GM21381 (cell line): Measurements from ENCODE around the gene MDM1.
A peak's percentile ranks its signal among the peaks of the same experiment; 100 is the strongest.

ENCODE experiments used
- ATAC-seq: cut with Tn5 transposase; IDR thresholded peaks from one replicate; pipeline ENCODE4 v1.9.1; 2021; ENCODE audit warnings: mild to moderate bottlenecking, moderate library complexity; ENCODE audit not compliant: unreplicated experiment

The MDM1 gene

DNA sequence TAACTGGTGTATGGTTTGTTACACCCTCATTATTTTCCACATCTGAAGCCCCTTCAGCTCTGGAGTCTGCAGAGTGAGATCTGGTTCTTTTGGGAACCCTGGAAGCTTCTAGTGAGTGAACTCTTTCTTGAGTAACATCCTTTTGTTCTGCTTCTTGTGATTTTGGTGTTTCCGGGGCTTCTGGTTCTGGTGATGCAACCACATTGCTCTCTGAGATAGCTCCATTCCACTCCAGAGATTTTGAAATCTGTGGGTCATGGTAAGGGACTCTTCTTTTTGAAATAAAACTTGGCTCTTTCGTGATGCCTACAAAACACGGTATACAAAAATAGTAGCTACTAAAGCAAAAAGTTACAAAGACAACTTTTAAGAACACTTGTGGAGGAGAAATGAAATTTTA is 5.4 kb downstream of the MDM1 start:
- no peak for ATAC-seq

DNA sequence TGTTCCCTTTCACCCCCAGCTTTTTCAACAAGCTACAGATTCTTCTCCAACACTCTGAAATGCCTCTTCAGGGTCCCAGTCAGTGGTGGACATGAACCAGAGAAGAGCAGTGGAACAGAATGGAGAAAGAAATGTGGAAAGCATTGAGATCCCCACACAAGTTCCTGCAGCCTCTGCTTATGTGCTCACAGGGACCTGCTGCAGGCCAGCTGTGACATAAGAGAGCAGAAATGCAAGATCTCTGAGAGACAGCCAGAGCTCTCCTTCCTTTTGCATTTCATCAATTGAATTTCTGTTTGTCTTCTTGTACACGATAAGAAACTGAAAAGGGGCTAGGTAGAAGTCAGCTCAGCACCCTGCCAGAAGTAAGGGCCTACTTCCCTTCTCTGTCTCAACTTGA is 6.2 kb downstream of the MDM1 start:
- ATAC-seq: no peak

DNA sequence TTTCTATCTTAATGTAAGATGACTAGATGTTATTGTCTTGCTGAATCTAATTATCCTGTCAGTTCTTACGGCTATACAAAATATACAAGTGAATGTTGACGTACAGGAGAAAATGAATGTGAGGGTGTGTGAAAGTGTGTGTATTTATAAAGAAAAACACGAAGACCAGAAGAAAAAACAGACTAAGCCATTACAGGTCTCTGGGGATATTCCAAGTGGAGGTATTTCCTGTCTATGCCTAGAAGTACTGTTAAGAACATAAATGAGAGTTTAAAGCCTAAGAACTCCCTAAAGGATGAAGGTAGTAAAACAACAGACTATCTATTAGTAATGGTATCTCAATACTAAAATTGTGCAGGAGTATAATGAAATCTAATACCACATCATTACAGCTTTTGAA is 7.6 kb downstream of the MDM1 start:
- ATAC-seq: no peak

DNA sequence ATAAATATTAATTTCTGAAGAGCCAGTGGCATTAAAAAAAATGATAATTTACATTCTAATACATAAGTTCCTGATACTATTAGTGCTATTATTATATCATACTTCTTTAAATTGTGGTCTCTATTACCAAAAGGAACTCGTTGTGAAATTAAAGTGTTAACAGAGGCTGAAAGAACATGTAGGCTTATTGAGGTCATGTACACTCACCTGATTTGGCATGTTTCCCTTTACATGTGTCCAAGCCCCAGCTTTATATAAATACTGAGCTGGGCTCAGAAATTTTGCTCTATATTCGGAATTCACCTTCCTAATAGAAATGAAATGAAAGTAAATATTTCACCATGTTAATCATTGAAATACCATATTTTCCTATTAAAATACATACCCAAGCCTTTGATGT is 11.0 kb downstream of the MDM1 start:
- ATAC-seq: no peak

GRCh38 chr12:68319988-68320623 is 12.1 kb downstream of the MDM1 start:
- no peak for ATAC-seq

DNA sequence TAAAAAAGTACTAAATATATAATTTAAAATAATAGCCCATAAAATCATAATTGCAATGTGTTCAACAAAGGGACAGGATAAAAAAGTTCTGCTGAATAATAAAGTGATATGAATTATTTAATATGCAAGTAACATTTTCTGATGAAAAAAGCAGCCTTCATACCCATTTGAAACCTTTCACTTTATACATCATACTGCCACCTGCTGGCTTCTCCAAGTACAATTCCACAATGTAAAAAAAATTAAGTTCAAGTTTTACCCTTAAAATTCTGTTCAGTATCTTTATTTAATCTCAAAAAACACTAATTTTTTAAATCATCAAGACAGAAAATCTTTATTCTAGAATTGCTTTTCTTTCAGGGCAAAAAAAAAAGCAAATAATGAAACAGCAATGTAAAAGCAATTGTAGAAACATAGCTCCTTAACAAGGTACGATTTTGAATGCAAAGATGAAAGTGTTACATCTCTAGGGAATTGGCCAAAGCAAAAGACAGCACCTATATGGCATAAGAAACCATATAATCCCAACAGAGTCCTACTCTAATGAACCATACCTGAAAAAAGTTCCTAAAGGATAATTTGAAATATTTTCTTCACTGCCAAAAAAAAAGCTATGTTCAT is 15.0 kb downstream of the MDM1 start:
- no peak for ATAC-seq

GRCh38 chr12:68310370-68310769 is 21.8 kb downstream of the MDM1 start:
- no peak for ATAC-seq

- no peak for ATAC-seq
Measured at GRCh38 chr12:68306564-68306963, 25.6 kb downstream of the MDM1 start.

DNA sequence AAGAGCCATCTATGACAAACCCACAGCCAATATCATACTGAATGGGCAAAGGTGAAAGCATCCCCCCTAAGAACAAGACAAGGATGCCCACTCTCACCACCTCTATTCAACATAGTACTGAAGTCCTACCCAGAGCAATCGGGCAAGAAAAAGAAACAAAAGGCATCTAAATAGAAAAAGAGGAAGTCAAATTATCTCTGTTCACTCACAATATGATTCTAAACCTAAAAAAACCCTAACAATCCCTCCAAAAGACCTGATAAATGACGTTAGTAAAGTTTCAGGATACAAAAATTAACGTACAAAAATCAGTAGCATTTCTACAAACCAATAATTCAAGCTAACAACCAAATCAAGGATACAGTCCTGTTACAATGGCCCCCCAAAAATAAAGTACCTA is 26.9 kb downstream of the MDM1 start:
- no peak for ATAC-seq

- no peak for ATAC-seq
Measured at GRCh38 chr12:68304626-68305025, 27.5 kb downstream of the MDM1 start.

DNA sequence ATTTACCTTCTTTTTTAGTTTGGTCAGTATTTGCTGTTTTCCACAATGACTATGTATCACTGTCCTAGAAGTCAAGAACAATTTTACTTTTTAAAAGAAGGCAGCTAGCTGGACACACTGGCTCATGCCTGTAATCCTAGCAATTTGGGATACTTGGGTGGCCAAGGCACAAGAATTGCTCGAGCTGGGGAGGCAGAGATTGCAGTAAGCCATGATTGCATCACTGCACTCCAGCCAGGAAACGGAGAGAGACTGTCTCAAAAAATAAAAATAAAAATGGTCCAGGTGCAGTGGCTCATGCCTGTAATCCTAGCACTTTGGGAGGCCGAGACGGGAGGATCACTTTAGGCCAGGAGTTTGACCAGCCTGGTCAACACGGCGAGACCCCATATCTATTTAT is 28.3 kb downstream of the MDM1 start:
- no peak for ATAC-seq

DNA sequence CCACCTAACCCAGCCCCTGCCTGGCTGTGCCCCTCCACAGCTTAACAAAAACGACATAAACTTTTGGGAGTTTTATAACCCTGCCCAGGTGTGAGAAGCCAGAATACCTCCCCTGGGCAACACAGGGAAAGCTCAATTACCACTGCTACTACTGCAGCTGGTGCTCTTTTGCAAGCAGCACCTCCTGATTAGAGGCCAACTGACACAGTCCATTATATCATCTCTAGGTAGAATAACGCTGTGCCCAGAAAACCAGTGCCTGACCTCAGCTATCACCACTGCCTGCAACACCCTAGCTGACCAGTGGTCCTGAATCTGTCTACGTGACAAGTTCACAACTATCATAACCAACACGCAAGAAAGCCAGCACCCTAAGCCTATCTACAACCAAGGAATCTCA is 34.2 kb downstream of the MDM1 start:
- no peak for ATAC-seq

GRCh38 chr12:68294251-68294650 is 37.9 kb downstream of the MDM1 start:
- no peak for ATAC-seq

DNA sequence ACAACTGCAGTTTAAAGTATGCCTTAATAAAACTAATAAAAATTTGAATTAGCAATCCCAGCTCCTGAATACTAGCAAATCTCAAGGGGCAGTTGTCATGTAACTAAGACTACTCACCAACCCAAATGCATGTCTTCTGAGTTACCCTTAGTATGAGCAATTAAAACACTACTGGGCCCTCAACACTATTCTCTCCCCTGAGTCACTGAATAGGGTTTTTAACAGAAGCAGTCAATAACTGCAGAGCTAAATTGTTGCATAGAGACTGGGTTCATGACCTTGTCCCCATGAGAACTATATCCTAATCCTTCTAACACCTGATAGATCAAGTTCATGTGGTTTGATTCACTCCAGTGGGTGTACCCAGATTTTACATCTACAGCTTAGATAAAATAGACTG is 38.8 kb downstream of the MDM1 start:
- ATAC-seq: no peak

DNA sequence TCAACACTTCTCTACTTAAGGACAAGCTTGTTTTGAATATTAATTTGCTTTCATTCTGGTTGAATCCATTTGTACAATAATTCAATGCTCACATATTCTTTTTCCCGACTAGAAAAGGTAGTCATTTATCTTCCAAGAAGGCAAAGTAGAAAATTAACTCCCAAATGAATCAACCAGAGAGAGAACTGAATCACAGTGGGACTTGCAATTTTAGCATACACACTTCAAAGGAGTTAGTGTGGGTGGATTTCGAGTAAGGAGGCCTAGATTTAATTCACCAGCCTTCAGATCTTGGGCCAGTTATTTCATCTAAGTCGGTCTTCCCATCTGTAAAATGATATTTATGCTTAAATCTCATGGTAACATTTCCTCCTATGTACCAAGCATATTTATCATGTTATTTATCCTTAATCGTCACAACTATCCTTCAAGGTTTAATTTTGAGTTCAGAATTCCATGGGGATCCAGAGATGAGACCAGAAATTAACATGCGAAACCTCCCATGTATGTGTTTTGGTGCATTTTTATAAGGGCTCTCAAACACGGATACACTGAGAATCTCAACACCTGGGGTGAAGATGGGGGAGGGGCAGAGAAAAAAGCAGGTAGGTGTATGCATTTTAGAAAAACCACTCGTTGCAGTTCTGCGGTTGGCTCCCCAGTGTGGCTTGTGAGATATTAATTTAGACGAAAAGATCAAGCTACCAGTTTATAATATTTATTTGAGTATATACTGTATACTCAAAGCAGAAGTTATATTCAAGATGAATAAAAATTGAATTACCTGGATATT is 39.8 kb downstream of the MDM1 start:
- no peak for ATAC-seq

GRCh38 chr12:68291396-68292036 is 40.6 kb downstream of the MDM1 start:
- no peak for ATAC-seq

DNA sequence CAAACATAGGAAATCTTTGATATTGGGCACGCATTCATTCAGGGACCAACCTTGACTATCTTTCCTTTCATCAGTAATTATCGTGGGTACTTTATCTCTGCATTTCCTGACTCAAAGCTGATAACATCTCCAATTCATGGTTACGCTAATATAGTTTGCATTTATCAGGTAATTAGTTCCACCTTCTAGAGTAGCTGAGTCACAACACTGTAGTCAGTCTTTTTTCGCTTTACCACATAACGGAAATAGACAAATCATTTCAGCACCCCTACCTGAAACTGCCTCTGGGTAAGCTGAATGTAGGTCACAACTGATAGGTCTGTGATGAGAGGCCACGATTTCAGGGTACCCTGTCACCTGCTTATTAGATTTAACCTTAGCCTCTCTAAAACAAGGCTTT is 42.0 kb downstream of the MDM1 start:
- ATAC-seq: peak; percentile 100

GRCh38 chr12:68287106-68287505 is 45.1 kb downstream of the MDM1 start:
- no peak for ATAC-seq

- ATAC-seq: no peak
Measured at GRCh38 chr12:68286396-68286795, 45.8 kb downstream of the MDM1 start.

DNA sequence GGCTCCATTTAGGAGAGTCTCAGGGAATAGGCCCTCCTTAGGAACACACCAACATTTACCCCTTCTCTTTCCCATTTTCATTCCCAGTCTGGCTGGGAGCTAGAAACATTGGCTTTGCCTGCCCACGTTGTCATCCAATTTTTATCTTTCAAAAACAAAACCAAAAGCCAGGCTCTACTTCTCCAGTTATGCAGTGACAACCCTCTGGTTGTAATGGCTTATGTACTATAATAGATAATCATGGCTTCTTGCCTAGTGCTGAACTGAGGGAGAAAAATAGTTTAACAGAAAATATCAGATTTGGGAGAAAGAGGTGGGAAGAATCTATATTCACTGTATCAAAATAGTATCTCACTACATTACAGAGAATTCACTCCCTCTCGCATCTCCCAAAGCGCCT is 46.6 kb downstream of the MDM1 start:
- ATAC-seq: no peak

GRCh38 chr12:68281322-68282077 is 50.7 kb downstream of the MDM1 start:
- ATAC-seq: no peak
